Caco-2 (cell line): ENCODE measurements around the gene TAMALIN. TPM values are rescaled to one million over a fixed set of nuclear protein-coding genes. Genes with fewer than 3 reads are reported as not detected.

Experiments used
- BruUV-seq: library from RNA; stranded (reverse); fragments of 400-500 nt; replicated peaks from 2 replicates; lab custom pipeline; 2021; lab: Mats Ljungman, UMichigan
- CTCF ChIA-PET: fragments of 300-600 bp; sonication (Branson Sonifier 250); formaldehyde crosslinking; loops from one replicate; lab custom pipeline; 2022; ENCODE audit warnings: antibody characterized with exemption; lab: Charles Lee
- POLR2A ChIA-PET: fragments of 300-600 bp; sonication (Branson Sonifier 250); formaldehyde crosslinking; loops from one replicate; lab custom pipeline; 2022; ENCODE audit warnings: antibody characterized with exemption; lab: Charles Lee
- DNase-seq, 2 experiments: peaks; one replicate each; pipeline versions ENCODE4 v3.0.0 to v3.0.0-alpha.2; 2020 to 2022
- H3K27me3 ChIP-seq: replicated peaks from 2 replicates; pipeline ENCODE4 v1.6.0; 2011; ENCODE audit warnings: low read length; ENCODE audit not compliant: control insufficient read depth, insufficient read depth
- H3K36me3 ChIP-seq: 2 replicates; pipeline ENCODE4 v1.5.1; 2011; ENCODE audit warnings: low read length; ENCODE audit not compliant: control insufficient read depth, insufficient read depth
- H3K4me1 ChIP-seq: fragments of 250-450 bp; sonication (Bioruptor Pico); 2 replicates; pipeline ENCODE4 v1.5.1; 2020; ENCODE audit warnings: mild to moderate bottlenecking
- H3K4me3 ChIP-seq: 2 replicates; pipeline ENCODE4 v1.5.1; 2011; ENCODE audit warnings: low read depth, mild to moderate bottlenecking, control low read depth, low read length
- H3K9me3 ChIP-seq: fragments of 250-450 bp; sonication (Bioruptor Pico); 2 replicates; pipeline ENCODE4 v1.5.1; 2020; ENCODE audit warnings: mild to moderate bottlenecking, moderate library complexity
- H3K27ac Mint-ChIP-seq: one replicate; pipeline ENCODE4 v1.8.0; 2022; ENCODE audit warnings: mixed read lengths; ENCODE audit not compliant: unreplicated experiment
- H3K27me3 Mint-ChIP-seq: one replicate; pipeline ENCODE4 v1.8.0; 2022; ENCODE audit warnings: mixed read lengths; ENCODE audit not compliant: insufficient read depth, unreplicated experiment
- H3K36me3 Mint-ChIP-seq: one replicate; pipeline ENCODE4 v1.8.0; 2022; ENCODE audit warnings: mild to moderate bottlenecking, mixed read lengths; ENCODE audit not compliant: insufficient read depth, unreplicated experiment
- H3K4me1 Mint-ChIP-seq: one replicate; pipeline ENCODE4 v1.8.0; 2022; ENCODE audit warnings: low read depth, mixed read lengths; ENCODE audit not compliant: unreplicated experiment
- H3K4me3 Mint-ChIP-seq: one replicate; pipeline ENCODE4 v1.8.0; 2022; ENCODE audit warnings: mild to moderate bottlenecking, moderate library complexity, mixed read lengths; ENCODE audit not compliant: unreplicated experiment
- H3K9me3 Mint-ChIP-seq: one replicate; pipeline ENCODE4 v1.8.0; 2022; ENCODE audit warnings: mixed read lengths; ENCODE audit not compliant: unreplicated experiment
- CTCF ChIP-seq, 2 experiments: fragments of 200-600 bp in 1 of 2; IDR thresholded peaks; 1 replicate in 1 of 2; 2 replicates in 1 of 2; pipeline versions ENCODE4 v1.5.1 to v1.8.0; 2011 to 2022; ENCODE audit warnings: antibody characterized with exemption in 1 of 2, control low read depth in 1 of 2, inconsistent platforms in 1 of 2, low read depth in 1 of 2, low read length in 1 of 2, mild to moderate bottlenecking in 1 of 2, moderate library complexity in 1 of 2; ENCODE audit not compliant: insufficient read depth in 1 of 2, severe bottlenecking in 1 of 2, unreplicated experiment in 1 of 2
- intact Hi-C: fragments of 100-400 bp; cut with micrococcal nuclease; formaldehyde crosslinking; loops from one replicate; pipeline ENCODE4 v1.10.0; 2022; ENCODE audit not compliant: unreplicated experiment
- total RNA-seq: library from RNA; stranded (reverse); gene quantifications from 2 replicates; pipeline ENCODE4 v1.2.3, GENCODE V29; 2022

The TAMALIN gene
- total RNA-seq, 1 experiment from 2014 or later: 4.1 TPM

GRCh38 chr12:52011602-52012214 is 5.0 kb downstream of the TAMALIN start:
- CTCF ChIA-PET: interaction anchor here (0.8 to 3.5 kb wide), 3 partner anchors 9 to 14 kb away, joined by 5 to 37 read pairs (median 16); no protein-coding TSS in a partner anchor

DNA sequence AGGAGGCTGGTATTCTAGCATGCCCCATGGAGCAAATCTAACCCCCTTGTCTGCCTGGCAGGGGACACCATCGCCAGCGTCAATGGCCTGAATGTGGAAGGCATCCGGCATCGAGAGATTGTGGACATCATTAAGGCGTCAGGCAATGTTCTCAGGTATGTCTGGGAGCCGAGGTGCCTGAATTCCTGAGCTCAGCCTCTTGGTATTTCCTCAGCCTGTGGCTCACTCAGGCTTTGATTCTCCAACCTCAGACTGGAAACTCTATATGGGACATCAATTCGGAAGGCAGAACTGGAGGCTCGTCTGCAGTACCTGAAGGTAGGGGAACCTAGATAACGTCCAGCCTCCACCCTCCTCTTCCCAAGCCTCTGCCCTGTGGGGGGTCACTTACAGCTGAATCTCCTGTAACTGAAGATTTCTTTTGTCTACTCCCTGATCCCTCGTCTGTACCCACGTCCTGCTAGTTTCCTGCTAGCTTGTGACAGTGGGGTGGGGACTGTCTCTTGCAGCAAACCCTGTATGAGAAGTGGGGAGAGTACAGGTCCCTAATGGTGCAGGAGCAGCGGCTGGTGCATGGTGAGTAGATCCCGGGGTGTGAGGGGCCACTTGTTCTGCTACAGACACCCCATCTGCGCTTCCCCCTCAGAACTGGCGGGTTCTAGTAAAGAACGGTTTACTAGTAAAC is 7.0 kb downstream of the TAMALIN start:
- no peak for DNase-seq
- H3K36me3 Mint-ChIP-seq: peaks cover 16% of the 10 kb centered on the region
- TF ChIP-seq CTCF (IDR thresholded peaks at IDR 0.05; ENCODE audit: insufficient read depth in 1 of 2, low read depth in 1 of 2, low read length in 1 of 2, severe bottlenecking in 1 of 2, unreplicated experiment in 1 of 2): no peak
- BruUV-seq: no TSS peak
- H3K4me1 ChIP-seq: no peaks in the 10 kb centered on the region; the same call in 1 of the 2 replicates
- peaks cover 5% of the 10 kb centered on the region for H3K4me1 Mint-ChIP-seq
- no peaks in the 10 kb centered on the region for H3K9me3 ChIP-seq
- intact Hi-C loops: no loop called here
- H3K36me3 ChIP-seq: no peaks in the 10 kb centered on the region
- no peaks in the 10 kb centered on the region for H3K9me3 Mint-ChIP-seq
- ChIA-PET POLR2A (no interaction called here), CTCF (interaction anchor here (0.6 to 2.1 kb wide), 5 partner anchors 9 to 22 kb away, joined by 3 to 7 read pairs (median 6); no protein-coding TSS in a partner anchor)
- no peak overlapping the region for H3K27ac Mint-ChIP-seq
- H3K4me3 ChIP-seq: no peak overlapping the region
- H3K4me3 Mint-ChIP-seq: no peak overlapping the region
- no peaks in the 10 kb centered on the region for H3K27me3 Mint-ChIP-seq
- H3K27me3 ChIP-seq: no peaks in the 10 kb centered on the region

More at GRCh38 chr12:52011602-52012214, 5.0 kb downstream of the TAMALIN start:
- Mint-ChIP-seq H3K27ac (no peak overlapping the region), H3K4me3 (no peak overlapping the region), H3K9me3 (no peaks in the 10 kb centered on the region), H3K4me1 (no peaks in the 10 kb centered on the region), H3K27me3 (no peaks in the 10 kb centered on the region), H3K36me3 (peaks cover 20% of the 10 kb centered on the region)
- no peak for DNase-seq
- no peak for TF ChIP-seq CTCF (IDR thresholded peaks at IDR 0.05; ENCODE audit: insufficient read depth in 1 of 2, low read depth in 1 of 2, low read length in 1 of 2, severe bottlenecking in 1 of 2, unreplicated experiment in 1 of 2)
- POLR2A ChIA-PET: no interaction called here
- Histone ChIP-seq H3K9me3 (no peaks in the 10 kb centered on the region), H3K27me3 (no peaks in the 10 kb centered on the region), H3K4me1 (no peaks in the 10 kb centered on the region), H3K4me3 (no peak overlapping the region), H3K36me3 (no peaks in the 10 kb centered on the region)
- intact Hi-C loops: no loop called here
- no TSS peak for BruUV-seq

DNA sequence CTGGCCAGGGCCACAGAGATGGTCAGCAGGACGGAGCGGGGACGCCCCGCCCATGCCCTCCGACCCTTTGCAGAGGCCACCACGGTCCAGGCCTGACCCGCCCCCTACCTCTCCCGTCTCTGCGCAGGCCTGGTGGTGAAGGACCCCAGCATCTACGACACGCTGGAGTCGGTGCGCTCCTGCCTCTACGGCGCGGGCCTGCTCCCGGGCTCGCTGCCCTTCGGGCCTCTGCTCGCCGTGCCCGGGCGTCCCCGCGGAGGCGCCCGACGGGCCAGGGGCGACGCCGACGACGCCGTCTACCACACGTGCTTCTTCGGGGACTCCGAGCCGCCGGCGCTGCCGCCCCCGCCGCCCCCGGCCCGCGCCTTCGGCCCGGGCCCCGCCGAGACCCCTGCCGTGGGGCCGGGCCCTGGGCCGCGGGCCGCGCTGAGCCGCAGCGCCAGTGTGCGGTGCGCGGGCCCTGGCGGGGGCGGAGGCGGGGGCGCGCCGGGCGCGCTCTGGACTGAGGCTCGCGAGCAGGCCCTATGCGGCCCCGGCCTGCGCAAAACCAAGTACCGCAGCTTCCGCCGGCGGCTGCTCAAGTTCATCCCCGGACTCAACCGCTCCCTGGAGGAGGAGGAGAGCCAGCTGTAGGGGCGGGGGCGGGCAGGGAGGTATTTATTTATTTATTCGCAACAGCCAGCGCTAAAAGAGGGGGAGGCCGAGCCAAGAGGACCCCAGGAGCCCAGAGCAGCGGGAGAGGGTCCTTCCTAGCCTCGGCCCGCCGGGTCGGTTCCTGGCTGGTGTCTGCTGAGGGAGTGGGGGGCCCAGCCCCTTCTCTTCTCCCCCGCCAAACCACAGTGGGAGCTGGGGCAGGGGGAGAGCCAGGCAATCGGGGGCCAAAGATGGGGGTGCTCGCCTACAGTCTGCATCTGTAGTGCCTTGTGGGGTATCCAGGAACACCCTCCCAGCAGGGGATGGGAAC is 8.1 kb downstream of the TAMALIN start:
- no peaks in the 10 kb centered on the region for H3K27me3 Mint-ChIP-seq
- Histone ChIP-seq H3K9me3 (no peaks in the 10 kb centered on the region), H3K27me3 (no peaks in the 10 kb centered on the region), H3K36me3 (no peaks in the 10 kb centered on the region), H3K4me1 (no peaks in the 10 kb centered on the region; the same call in 1 of the 2 replicates), H3K4me3 (no peak overlapping the region)
- no TSS peak for BruUV-seq
- ChIA-PET POLR2A (no interaction called here), CTCF (interaction anchor here (0.6 to 2.1 kb wide), 5 partner anchors 8 to 23 kb away, joined by 3 to 7 read pairs (median 6); no protein-coding TSS in a partner anchor)
- no peak overlapping the region for H3K4me3 Mint-ChIP-seq
- no peak overlapping the region for H3K27ac Mint-ChIP-seq
- peaks cover 12% of the 10 kb centered on the region for H3K4me1 Mint-ChIP-seq
- intact Hi-C loops: no loop called here
- DNase-seq: no peak
- no peaks in the 10 kb centered on the region for H3K9me3 Mint-ChIP-seq
- peaks cover 13% of the 10 kb centered on the region for H3K36me3 Mint-ChIP-seq
- TF ChIP-seq CTCF (IDR thresholded peaks at IDR 0.05; ENCODE audit: insufficient read depth in 1 of 2, low read depth in 1 of 2, low read length in 1 of 2, severe bottlenecking in 1 of 2, unreplicated experiment in 1 of 2): no peak
